ENCODE results near the gene CHST8. TPM values are rescaled to one million over a fixed set of nuclear protein-coding genes. Genes with fewer than 3 reads are reported as not detected.

Gene CHST8
- total and polyA plus RNA-seq, 4 donors: 0.05 to 0.07 TPM; not detected in 2

DNA sequence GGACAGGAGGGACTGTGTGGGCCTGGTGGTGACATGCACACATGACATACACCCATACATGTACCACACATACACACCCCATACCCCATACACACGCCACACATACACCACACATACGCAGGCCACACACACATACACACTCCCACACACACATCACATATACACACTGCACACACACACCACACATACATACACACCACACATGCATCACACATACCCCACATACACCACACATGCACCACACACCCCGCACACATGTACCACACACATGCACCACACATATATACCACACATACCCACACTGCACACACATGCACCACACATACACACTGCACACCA lies 98.4 kb downstream of the CHST8 start:
- no peak for DNase-seq (ENCODE audit: low spot score)
- Histone ChIP-seq H3K27ac (ENCODE audit: low read depth in 1 of 2, low read length in 2 of 2) (no peak overlapping the region), H3K4me3 (ENCODE audit: low read depth in 1 of 3, low read length in 3 of 3) (no peak overlapping the region), H3K27me3 (ENCODE audit: control insufficient read depth in 4 of 4, insufficient read depth in 4 of 4, low read length in 3 of 4) (peaks cover 0 to 5% (median 2%) of the 10 kb centered on the region in 4 donors), H3K4me1 (ENCODE audit: control insufficient read depth in 4 of 4, insufficient read depth in 4 of 4, low read length in 3 of 4) (no peaks in the 10 kb centered on the region), H3K36me3 (ENCODE audit: control insufficient read depth in 4 of 4, insufficient read depth in 3 of 4, low read depth in 1 of 4, low read length in 3 of 4) (no peaks in the 10 kb centered on the region), H3K9me3 (ENCODE audit: control insufficient read depth in 4 of 4, low read length in 3 of 4) (no peaks in the 10 kb centered on the region), H3K9ac (ENCODE audit: low read depth in 1 of 2, low read length in 2 of 2) (no peak overlapping the region)
- no peak for TF ChIP-seq FOXA2 (IDR thresholded peaks at IDR 0.05)
- WGBS: 86% methylated on average over 3 of the region's 3 CpGs

DNA sequence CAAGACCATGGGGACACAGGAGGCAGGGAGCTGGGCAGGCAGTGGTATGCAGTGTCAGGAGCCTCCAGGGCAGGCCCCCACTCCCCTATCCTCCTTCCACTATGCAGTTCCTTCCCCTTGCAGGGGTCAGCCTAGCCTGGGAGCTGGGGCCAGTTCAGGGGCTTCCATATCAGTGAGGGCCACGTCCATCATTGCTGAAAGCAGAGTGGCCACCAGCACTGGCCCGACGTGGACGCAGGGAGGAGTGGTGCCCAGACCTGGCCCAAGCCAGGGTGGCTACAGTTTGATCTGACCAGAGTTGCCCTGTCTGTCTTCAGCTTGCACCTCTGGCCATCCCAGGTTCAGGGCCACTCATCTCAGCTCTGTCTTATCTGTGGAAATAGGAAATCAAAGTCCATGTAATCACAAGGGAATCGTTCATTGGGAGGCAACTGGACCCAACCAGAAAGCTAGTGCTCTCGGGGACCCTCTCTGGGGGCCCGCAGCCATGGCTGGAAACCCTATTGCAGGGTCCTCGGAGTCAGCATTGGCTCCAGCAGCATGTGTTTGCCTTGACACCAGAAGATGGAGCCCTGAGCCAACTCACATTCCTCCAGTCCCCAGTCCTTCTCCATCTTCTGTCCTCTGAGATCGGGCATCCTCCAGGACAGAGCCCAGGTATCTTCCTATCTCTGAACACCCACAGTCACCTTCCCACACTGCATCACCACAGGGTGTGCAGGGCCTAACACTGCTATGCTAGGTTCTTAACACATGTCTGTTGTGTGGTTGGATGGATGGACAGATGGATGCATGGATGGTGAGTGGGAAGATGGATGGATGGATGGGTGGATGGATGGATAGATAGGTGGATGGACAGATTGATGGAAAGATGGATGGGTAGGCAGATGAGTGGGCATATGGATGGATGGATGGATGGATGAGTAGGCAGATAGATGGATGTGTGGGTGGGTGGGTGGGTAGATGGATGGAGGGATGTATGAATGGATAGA lies 99.2 kb downstream of the CHST8 start:
- no peak overlapping the region for H3K9ac ChIP-seq (ENCODE audit: low read depth in 1 of 2, low read length in 2 of 2)
- no peak for DNase-seq (ENCODE audit: low spot score)
- whole genome bisulfite sequencing: 71% methylated on average over 9 of the region's 9 CpGs
- no peaks in the 10 kb centered on the region for H3K4me1 ChIP-seq (ENCODE audit: control insufficient read depth in 4 of 4, insufficient read depth in 4 of 4, low read length in 3 of 4)
- no peak overlapping the region for H3K27ac ChIP-seq (ENCODE audit: low read depth in 1 of 2, low read length in 2 of 2)
- H3K27me3 ChIP-seq (ENCODE audit: control insufficient read depth in 4 of 4, insufficient read depth in 4 of 4, low read length in 3 of 4): peaks cover 0 to 5% (median 2%) of the 10 kb centered on the region in 4 donors
- TF ChIP-seq HNF4A (conservative IDR thresholded peaks at IDR 0.05) (no peak), JUND (IDR thresholded peaks at IDR 0.05) (no peak), RXRA (IDR thresholded peaks at IDR 0.05) (no peak), FOXA2 (IDR thresholded peaks at IDR 0.05) (no peak), EGR1 (IDR thresholded peaks at IDR 0.05; ENCODE audit: low read depth in 2 of 2) (no peak), FOXA1 (IDR thresholded peaks at IDR 0.05) (no peak)
- no peak overlapping the region for H3K4me3 ChIP-seq (ENCODE audit: low read depth in 1 of 3, low read length in 3 of 3)
- H3K36me3 ChIP-seq (ENCODE audit: control insufficient read depth in 4 of 4, insufficient read depth in 3 of 4, low read depth in 1 of 4, low read length in 3 of 4): no peaks in the 10 kb centered on the region
- H3K9me3 ChIP-seq (ENCODE audit: control insufficient read depth in 4 of 4, low read length in 3 of 4): no peaks in the 10 kb centered on the region

DNA sequence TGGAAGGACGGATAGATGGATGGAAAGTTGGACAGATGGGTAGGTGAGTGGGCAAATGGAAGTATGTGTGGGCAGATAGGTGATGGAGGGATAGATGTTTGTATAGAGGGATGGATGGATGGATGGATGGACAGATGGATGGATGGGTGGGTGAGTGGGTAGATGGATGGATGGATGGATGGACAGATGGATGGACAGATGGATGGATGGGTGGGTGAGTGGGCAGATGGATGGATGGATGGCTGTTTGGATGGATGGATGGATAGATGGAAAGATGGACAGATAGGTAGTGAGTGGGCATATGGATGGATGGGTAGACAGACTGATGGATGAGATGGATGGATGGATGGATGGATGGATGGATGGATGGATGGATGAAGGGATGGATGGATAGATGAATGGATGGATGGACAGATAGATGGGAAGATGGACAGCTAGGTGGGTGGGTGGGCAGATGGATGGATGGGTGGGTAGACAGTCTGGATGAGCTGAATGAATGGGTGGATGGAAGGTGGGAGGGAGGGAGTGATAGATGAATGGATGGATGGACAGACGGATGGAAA lies 100.1 kb downstream of the CHST8 start:
- peaks cover 0 to 5% (median 2%) of the 10 kb centered on the region in 4 donors for H3K27me3 ChIP-seq (ENCODE audit: control insufficient read depth in 4 of 4, insufficient read depth in 4 of 4, low read length in 3 of 4)
- 59% methylated on average over 2 of the region's 2 CpGs for WGBS

More for the DNA sequence above, 100.1 kb downstream of the CHST8 start:
- no peak for TF ChIP-seq EGR1 (IDR thresholded peaks at IDR 0.05; ENCODE audit: low read depth in 2 of 2)
- TF ChIP-seq, protein P1, sequence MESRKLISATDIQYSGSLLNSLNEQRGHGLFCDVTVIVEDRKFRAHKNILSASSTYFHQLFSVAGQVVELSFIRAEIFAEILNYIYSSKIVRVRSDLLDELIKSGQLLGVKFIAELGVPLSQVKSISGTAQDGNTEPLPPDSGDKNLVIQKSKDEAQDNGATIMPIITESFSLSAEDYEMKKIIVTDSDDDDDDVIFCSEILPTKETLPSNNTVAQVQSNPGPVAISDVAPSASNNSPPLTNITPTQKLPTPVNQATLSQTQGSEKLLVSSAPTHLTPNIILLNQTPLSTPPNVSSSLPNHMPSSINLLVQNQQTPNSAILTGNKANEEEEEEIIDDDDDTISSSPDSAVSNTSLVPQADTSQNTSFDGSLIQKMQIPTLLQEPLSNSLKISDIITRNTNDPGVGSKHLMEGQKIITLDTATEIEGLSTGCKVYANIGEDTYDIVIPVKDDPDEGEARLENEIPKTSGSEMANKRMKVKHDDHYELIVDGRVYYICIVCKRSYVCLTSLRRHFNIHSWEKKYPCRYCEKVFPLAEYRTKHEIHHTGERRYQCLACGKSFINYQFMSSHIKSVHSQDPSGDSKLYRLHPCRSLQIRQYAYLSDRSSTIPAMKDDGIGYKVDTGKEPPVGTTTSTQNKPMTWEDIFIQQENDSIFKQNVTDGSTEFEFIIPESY (IDR thresholded peaks at IDR 0.05): no peak
- TF ChIP-seq HNF4G (IDR thresholded peaks at IDR 0.05): no peak
- TF ChIP-seq SP1 (IDR thresholded peaks at IDR 0.05): no peak
- TF ChIP-seq, protein P2, sequence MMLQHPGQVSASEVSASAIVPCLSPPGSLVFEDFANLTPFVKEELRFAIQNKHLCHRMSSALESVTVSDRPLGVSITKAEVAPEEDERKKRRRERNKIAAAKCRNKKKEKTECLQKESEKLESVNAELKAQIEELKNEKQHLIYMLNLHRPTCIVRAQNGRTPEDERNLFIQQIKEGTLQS (IDR thresholded peaks at IDR 0.05): no peak
- no peak for TF ChIP-seq HNF4A (conservative IDR thresholded peaks at IDR 0.05)
- TF ChIP-seq TAF1 (conservative IDR thresholded peaks at IDR 0.05): no peak
- Histone ChIP-seq H3K4me1 (ENCODE audit: control insufficient read depth in 4 of 4, insufficient read depth in 4 of 4, low read length in 3 of 4) (no peaks in the 10 kb centered on the region), H3K36me3 (ENCODE audit: control insufficient read depth in 4 of 4, insufficient read depth in 3 of 4, low read depth in 1 of 4, low read length in 3 of 4) (no peaks in the 10 kb centered on the region), H3K9me3 (ENCODE audit: control insufficient read depth in 4 of 4, low read length in 3 of 4) (no peaks in the 10 kb centered on the region), H3K27ac (ENCODE audit: low read depth in 1 of 2, low read length in 2 of 2) (no peak overlapping the region), H3K9ac (ENCODE audit: low read depth in 1 of 2, low read length in 2 of 2) (no peak overlapping the region), H3K4me3 (ENCODE audit: low read depth in 1 of 3, low read length in 3 of 3) (no peak overlapping the region)
- DNase-seq (ENCODE audit: low spot score): no peak
